ENCODE measurements around the gene RAB3GAP2.
"Not testable (repeated sequence)": the region's sequence is repeated elsewhere in the genome, so short reads cannot be mapped to it uniquely, and the experiment has no call there.

DNA sequence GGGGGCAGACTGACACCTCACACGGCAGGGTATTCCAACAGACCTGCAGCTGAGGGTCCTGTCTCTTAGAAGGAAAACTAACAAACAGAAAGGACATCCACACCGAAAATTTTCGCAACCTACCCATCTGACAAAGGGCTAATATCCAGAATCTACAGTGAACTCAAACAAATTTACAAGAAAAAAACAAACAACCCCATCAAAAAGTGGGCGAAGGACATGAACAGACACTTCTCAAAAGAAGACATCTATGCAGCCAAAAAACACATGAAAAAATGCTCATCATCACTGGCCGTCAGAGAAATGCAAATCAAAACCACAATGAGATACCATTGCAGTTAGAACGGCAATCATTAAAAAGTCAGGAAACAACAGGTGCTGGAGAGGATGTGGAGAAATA, 26.4 kb downstream of the RAB3GAP2 start:
- TF ChIP-seq, protein P1, sequence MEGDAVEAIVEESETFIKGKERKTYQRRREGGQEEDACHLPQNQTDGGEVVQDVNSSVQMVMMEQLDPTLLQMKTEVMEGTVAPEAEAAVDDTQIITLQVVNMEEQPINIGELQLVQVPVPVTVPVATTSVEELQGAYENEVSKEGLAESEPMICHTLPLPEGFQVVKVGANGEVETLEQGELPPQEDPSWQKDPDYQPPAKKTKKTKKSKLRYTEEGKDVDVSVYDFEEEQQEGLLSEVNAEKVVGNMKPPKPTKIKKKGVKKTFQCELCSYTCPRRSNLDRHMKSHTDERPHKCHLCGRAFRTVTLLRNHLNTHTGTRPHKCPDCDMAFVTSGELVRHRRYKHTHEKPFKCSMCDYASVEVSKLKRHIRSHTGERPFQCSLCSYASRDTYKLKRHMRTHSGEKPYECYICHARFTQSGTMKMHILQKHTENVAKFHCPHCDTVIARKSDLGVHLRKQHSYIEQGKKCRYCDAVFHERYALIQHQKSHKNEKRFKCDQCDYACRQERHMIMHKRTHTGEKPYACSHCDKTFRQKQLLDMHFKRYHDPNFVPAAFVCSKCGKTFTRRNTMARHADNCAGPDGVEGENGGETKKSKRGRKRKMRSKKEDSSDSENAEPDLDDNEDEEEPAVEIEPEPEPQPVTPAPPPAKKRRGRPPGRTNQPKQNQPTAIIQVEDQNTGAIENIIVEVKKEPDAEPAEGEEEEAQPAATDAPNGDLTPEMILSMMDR (IDR thresholded peaks at IDR 0.05): not testable (repeated sequence)
- not testable (repeated sequence) for TF ChIP-seq ZFX (IDR thresholded peaks at IDR 0.05; ENCODE audit: borderline replicate concordance)

All from 22Rv1 (cell line).